Measurements from ENCODE around the gene DPAGT1.

GRCh38 chr11:119051440-119052162, 50.1 kb downstream of the DPAGT1 start:
- TF ChIP-seq CTCF (conservative IDR thresholded peaks at IDR 0.05; ENCODE audit: low read depth in 2 of 2) (no peak), CREB1 (CRISPR knock-in tag; IDR thresholded peaks at IDR 0.05; ENCODE audit: low read depth) (no peak), EZH2phosphoT487 (IDR thresholded peaks at IDR 0.05; ENCODE audit: unreplicated experiment) (no peak), POLR2AphosphoS5 (IDR thresholded peaks at IDR 0.05; ENCODE audit: low read depth) (no peak), EZH2 (IDR thresholded peaks at IDR 0.05; ENCODE audit: low read depth, unreplicated experiment) (no peak), ETS1 (IDR thresholded peaks at IDR 0.05) (no peak), JUNB (IDR thresholded peaks at IDR 0.05; ENCODE audit: unreplicated experiment) (no peak), NANOG (IDR thresholded peaks at IDR 0.05; ENCODE audit: borderline replicate concordance) (no peak), ZNF114 (CRISPR knock-in tag; IDR thresholded peaks at IDR 0.05) (no peak)
- TF ChIP-seq, protein P1, sequence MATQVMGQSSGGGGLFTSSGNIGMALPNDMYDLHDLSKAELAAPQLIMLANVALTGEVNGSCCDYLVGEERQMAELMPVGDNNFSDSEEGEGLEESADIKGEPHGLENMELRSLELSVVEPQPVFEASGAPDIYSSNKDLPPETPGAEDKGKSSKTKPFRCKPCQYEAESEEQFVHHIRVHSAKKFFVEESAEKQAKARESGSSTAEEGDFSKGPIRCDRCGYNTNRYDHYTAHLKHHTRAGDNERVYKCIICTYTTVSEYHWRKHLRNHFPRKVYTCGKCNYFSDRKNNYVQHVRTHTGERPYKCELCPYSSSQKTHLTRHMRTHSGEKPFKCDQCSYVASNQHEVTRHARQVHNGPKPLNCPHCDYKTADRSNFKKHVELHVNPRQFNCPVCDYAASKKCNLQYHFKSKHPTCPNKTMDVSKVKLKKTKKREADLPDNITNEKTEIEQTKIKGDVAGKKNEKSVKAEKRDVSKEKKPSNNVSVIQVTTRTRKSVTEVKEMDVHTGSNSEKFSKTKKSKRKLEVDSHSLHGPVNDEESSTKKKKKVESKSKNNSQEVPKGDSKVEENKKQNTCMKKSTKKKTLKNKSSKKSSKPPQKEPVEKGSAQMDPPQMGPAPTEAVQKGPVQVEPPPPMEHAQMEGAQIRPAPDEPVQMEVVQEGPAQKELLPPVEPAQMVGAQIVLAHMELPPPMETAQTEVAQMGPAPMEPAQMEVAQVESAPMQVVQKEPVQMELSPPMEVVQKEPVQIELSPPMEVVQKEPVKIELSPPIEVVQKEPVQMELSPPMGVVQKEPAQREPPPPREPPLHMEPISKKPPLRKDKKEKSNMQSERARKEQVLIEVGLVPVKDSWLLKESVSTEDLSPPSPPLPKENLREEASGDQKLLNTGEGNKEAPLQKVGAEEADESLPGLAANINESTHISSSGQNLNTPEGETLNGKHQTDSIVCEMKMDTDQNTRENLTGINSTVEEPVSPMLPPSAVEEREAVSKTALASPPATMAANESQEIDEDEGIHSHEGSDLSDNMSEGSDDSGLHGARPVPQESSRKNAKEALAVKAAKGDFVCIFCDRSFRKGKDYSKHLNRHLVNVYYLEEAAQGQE (IDR thresholded peaks at IDR 0.05; ENCODE audit: unreplicated experiment) = no peak

Measured in GM23338 (cell line).